Vagina (tissue), 2 donors: ENCODE measurements around the gene OPHN1.

ENCODE experiments used
- POLR2A ChIP-seq, 2 donors: fragments of 450-650 bp; IDR thresholded peaks; one replicate each; pipeline ENCODE4 v1.6.1; 2017; ENCODE audit warnings: antibody characterized with exemption in 2 of 2, mild to moderate bottlenecking in 2 of 2, moderate library complexity in 2 of 2
- TF ChIP-seq, protein P1 (sequence below), 3 experiments: fragments of 450-650 bp in 2 of 3; fragments of 200-600 bp in 1 of 3; sonication (generic) in 1 of 3; IDR thresholded peaks; one replicate each; pipeline ENCODE4 v1.5.1; 2017 to 2019; ENCODE audit warnings: antibody characterized with exemption in 3 of 3, mild to moderate bottlenecking in 2 of 3, moderate library complexity in 2 of 3

GRCh38 chrX:68480969-68481368, 47.7 kb upstream of the OPHN1 start:
- TF ChIP-seq, protein P1, sequence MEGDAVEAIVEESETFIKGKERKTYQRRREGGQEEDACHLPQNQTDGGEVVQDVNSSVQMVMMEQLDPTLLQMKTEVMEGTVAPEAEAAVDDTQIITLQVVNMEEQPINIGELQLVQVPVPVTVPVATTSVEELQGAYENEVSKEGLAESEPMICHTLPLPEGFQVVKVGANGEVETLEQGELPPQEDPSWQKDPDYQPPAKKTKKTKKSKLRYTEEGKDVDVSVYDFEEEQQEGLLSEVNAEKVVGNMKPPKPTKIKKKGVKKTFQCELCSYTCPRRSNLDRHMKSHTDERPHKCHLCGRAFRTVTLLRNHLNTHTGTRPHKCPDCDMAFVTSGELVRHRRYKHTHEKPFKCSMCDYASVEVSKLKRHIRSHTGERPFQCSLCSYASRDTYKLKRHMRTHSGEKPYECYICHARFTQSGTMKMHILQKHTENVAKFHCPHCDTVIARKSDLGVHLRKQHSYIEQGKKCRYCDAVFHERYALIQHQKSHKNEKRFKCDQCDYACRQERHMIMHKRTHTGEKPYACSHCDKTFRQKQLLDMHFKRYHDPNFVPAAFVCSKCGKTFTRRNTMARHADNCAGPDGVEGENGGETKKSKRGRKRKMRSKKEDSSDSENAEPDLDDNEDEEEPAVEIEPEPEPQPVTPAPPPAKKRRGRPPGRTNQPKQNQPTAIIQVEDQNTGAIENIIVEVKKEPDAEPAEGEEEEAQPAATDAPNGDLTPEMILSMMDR (IDR thresholded peaks at IDR 0.05) = no peak
- TF ChIP-seq POLR2A (IDR thresholded peaks at IDR 0.05) = no peak
